Measurements from ENCODE around the gene RBM47.
"Not testable (repeated sequence)": the region's sequence is repeated elsewhere in the genome, so short reads cannot be mapped to it uniquely, and the experiment has no call there.

Gene RBM47

GRCh38 chr4:40536032-40536431, 93.6 kb downstream of the RBM47 start:
- no peak for DNase-seq (ENCODE audit: low spot score)
- no peak for FAIRE-seq

- FAIRE-seq (no peak), DNase-seq (ENCODE audit: low spot score) (no peak)
Observed at GRCh38 chr4:40531636-40532023, 98.0 kb downstream of the RBM47 start.

- DNase-seq (ENCODE audit: low spot score) (no peak), FAIRE-seq (no peak)
Observed at GRCh38 chr4:40530961-40531635, 98.6 kb downstream of the RBM47 start.

- DNase-seq (ENCODE audit: low spot score), result no peak
- FAIRE-seq, result no peak
Observed at GRCh38 chr4:40526741-40527140, 102.9 kb downstream of the RBM47 start.

GRCh38 chr4:40525752-40526598, 103.7 kb downstream of the RBM47 start:
- DNase-seq (ENCODE audit: low spot score), result peak; percentile 76

GRCh38 chr4:40524366-40525041, 105.2 kb downstream of the RBM47 start:
- DNase-seq (ENCODE audit: low spot score), result no peak
- FAIRE-seq, result no peak

More at GRCh38 chr4:40525752-40526598, 103.7 kb downstream of the RBM47 start:
- peak; percentile 86 for FAIRE-seq

- DNase-seq (ENCODE audit: low spot score) (no peak), FAIRE-seq (no peak)
Observed at GRCh38 chr4:40523581-40523980, 106.1 kb downstream of the RBM47 start.

GRCh38 chr4:40521957-40522356, 107.7 kb downstream of the RBM47 start:
- DNase-seq (ENCODE audit: low spot score), result no peak
- FAIRE-seq, result no peak

GRCh38 chr4:40520533-40520932, 109.1 kb downstream of the RBM47 start:
- DNase-seq (ENCODE audit: low spot score) (no peak), FAIRE-seq (no peak)

GRCh38 chr4:40517081-40517480, 112.6 kb downstream of the RBM47 start:
- FAIRE-seq, result not testable (repeated sequence)

GRCh38 chr4:40516651-40517050, 113.0 kb downstream of the RBM47 start:
- no peak for FAIRE-seq
- DNase-seq (ENCODE audit: low spot score), result no peak

More at GRCh38 chr4:40517081-40517480, 112.6 kb downstream of the RBM47 start:
- DNase-seq (ENCODE audit: low spot score), result not testable (repeated sequence)

- peak; percentile 87 for DNase-seq (ENCODE audit: low spot score)
- FAIRE-seq, result peak; percentile 88
Observed at GRCh38 chr4:40515398-40516293, 114.0 kb downstream of the RBM47 start.

- FAIRE-seq (peak; percentile 80), DNase-seq (ENCODE audit: low spot score) (peak; percentile 46)
Observed at GRCh38 chr4:40515037-40515397, 114.6 kb downstream of the RBM47 start.

- DNase-seq (ENCODE audit: low spot score) (peak; percentile 39), FAIRE-seq (peak; percentile 84)
Observed at GRCh38 chr4:40514497-40514951, 115.1 kb downstream of the RBM47 start.

- no peak for FAIRE-seq
Observed at GRCh38 chr4:40511036-40511614, 118.5 kb downstream of the RBM47 start.

GRCh38 chr4:40507977-40508376, 121.7 kb downstream of the RBM47 start:
- no peak for FAIRE-seq

More at GRCh38 chr4:40511036-40511614, 118.5 kb downstream of the RBM47 start:
- DNase-seq (ENCODE audit: low spot score), result no peak

GRCh38 chr4:40506492-40506891, 123.2 kb downstream of the RBM47 start:
- peak; percentile 67 for DNase-seq (ENCODE audit: low spot score)

More at GRCh38 chr4:40507977-40508376, 121.7 kb downstream of the RBM47 start:
- DNase-seq (ENCODE audit: low spot score), result no peak

GRCh38 chr4:40506066-40506465, 123.6 kb downstream of the RBM47 start:
- DNase-seq (ENCODE audit: low spot score) (no peak), FAIRE-seq (no peak)

More at GRCh38 chr4:40506492-40506891, 123.2 kb downstream of the RBM47 start:
- peak; percentile 38 for FAIRE-seq

GRCh38 chr4:40502934-40503333, 126.7 kb downstream of the RBM47 start:
- DNase-seq (ENCODE audit: low spot score) (no peak), FAIRE-seq (no peak)

GRCh38 chr4:40502220-40502619, 127.4 kb downstream of the RBM47 start:
- no peak for FAIRE-seq

More at GRCh38 chr4:40502220-40502619, 127.4 kb downstream of the RBM47 start:
- DNase-seq (ENCODE audit: low spot score), result no peak
